HUES64 (cell line): ENCODE data around the gene IMMT.

ENCODE experiments used
- H3K27ac ChIP-seq: 2 replicates; pipeline ENCODE4 v1.7.0; 2013; ENCODE audit warnings: low read depth, low read length, inconsistent platforms
- H3K27me3 ChIP-seq: 2 replicates; pipeline ENCODE4 v1.6.1; 2013; ENCODE audit warnings: mild to moderate bottlenecking, low read length; ENCODE audit not compliant: insufficient read depth
- H3K36me3 ChIP-seq: 2 replicates; pipeline ENCODE4 v1.6.1; 2013; ENCODE audit warnings: mild to moderate bottlenecking, low read length; ENCODE audit not compliant: insufficient read depth
- H3K4me1 ChIP-seq: 2 replicates; pipeline ENCODE4 v1.6.1; 2013; ENCODE audit warnings: mild to moderate bottlenecking, low read length, moderate library complexity; ENCODE audit not compliant: insufficient read depth
- H3K4me3 ChIP-seq: 2 replicates; pipeline ENCODE4 v1.5.1; 2013; ENCODE audit warnings: mild to moderate bottlenecking, low read length, moderate library complexity
- H3K9ac ChIP-seq: 2 replicates; pipeline ENCODE4 v1.6.1; 2013; ENCODE audit warnings: mild to moderate bottlenecking, low read depth, low read length
- H3K9me3 ChIP-seq: 2 replicates; pipeline ENCODE4 v1.6.1; 2013; ENCODE audit warnings: low read depth, low read length; ENCODE audit not compliant: insufficient read depth
- WGBS: fragments of 150-250, 120-280 bp; methylation state at CpG from one replicate; pipeline ENCODE4 v1.1.7; 2013; ENCODE audit warnings: missing lambda C conversion rate; 5-methylcytosine and 5-hydroxymethylcytosine counted together

Gene IMMT

DNA sequence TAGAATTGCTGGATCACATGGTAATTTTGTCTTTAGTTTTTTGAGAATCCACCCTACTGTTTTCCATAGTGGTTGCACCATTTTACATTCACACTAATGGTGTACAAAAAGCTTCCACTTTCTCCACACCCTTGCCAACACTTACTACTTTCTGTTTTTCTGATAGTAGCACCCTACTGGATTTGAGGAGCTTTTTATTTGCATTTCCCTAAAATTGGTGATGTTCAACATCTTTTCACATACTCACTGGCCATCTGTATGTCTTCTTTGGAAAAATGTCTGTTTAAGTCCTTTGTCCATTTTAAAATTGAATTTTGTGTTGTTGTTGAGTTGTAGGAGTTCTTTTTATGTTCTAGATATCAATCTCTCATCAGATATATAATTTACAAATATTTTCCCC lies 93.1 kb downstream of the IMMT start:
- H3K27ac ChIP-seq, result no peak overlapping the region
- peaks cover 6% of the 10 kb centered on the region for H3K4me1 ChIP-seq
- no peak overlapping the region for H3K4me3 ChIP-seq
- H3K27me3 ChIP-seq, result no peaks in the 10 kb centered on the region
- peaks cover 69% of the 10 kb centered on the region for H3K36me3 ChIP-seq
- no peak overlapping the region for H3K9ac ChIP-seq
- no peaks in the 10 kb centered on the region for H3K9me3 ChIP-seq

DNA sequence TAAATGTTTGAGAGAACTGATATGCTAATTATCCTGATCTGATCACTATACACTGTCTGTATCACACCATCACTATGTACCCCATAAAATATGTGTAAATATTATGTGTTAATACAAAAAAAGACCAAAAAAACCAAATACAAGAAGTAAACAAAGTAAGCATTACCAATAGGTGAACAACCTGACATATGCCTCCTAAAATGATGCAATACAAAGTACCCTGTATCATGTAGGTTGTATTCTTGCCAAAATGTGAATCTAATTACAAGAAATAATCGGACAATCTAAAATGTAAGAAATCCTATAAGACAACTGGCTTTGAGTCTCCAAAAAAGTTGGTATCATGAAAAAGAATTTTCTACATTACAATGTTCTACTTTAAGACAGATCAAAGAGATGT lies 97.3 kb downstream of the IMMT start:
- no CpG with 5 or more reads among the region's 1 CpG for WGBS
- Histone ChIP-seq H3K27me3 (no peaks in the 10 kb centered on the region), H3K27ac (no peak overlapping the region), H3K4me3 (no peak overlapping the region), H3K36me3 (peaks cover 95% of the 10 kb centered on the region), H3K9ac (no peak overlapping the region), H3K9me3 (no peaks in the 10 kb centered on the region), H3K4me1 (no peaks in the 10 kb centered on the region)

DNA sequence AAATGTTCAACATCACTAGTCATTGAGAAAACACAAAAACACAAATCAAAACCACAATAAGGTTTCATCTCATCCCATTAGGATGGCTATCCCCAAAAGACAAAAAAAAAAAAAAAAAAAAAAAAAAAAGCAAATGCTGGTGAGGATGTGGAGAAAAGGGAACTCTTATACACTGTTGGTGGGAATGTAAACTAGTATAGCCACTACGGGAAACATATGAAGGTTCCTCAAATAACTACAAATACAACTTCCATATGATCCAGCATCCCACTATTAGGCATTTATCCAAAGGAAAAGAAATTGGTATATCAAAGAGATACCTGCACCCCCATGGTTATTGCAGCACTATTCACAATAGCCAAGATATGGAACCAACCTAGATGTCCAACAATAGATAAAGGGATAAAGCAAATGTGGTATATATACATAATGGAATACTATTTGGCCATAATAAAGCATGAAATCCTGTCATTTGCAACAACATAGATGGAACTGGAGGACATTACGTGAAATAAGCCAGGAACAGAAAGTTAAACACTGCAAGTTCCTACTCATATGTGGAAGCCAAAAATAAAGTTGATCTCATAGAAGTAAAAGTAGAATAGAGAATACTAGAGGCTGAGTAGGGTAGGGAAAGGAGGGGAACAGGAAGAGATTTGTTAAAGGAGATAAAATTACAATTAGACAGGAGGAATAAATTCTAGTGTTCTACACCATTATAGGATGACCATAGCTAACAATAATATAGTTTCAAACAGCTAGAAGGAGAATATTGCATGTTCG lies 98.0 kb downstream of the IMMT start:
- H3K9me3 ChIP-seq, result no peaks in the 10 kb centered on the region
- H3K36me3 ChIP-seq, result peaks cover 93% of the 10 kb centered on the region
- no peak overlapping the region for H3K4me3 ChIP-seq
- no peaks in the 10 kb centered on the region for H3K4me1 ChIP-seq
- H3K9ac ChIP-seq, result no peak overlapping the region
- WGBS, result 94% methylated on average over 1 of the region's 3 CpGs
- H3K27ac ChIP-seq, result no peak overlapping the region
- H3K27me3 ChIP-seq, result no peaks in the 10 kb centered on the region

DNA sequence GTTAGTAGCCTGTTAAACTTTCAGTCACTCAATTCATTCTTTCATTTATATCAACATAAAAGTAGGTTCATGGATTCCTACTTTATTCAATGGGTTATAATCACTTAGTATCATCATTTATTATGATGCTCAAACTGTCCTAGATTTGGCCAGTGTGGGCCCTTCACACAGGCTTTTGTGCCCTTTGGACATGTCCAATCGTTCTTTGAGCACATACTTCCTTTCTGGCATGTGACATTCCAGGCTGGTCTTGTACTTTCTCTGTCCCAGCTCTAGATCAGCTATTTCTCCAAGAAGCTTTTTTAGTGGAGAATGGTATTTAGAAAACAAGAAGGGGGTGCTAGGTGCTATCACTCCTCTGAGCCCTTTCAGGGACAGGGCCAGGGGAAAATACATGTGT lies 101.0 kb downstream of the IMMT start:
- WGBS, result 87% methylated on average over 1 of the region's 1 CpG
- no peak overlapping the region for H3K4me3 ChIP-seq
- H3K27ac ChIP-seq, result no peak overlapping the region
- H3K4me1 ChIP-seq, result no peaks in the 10 kb centered on the region
- peaks cover 89% of the 10 kb centered on the region for H3K36me3 ChIP-seq
- no peaks in the 10 kb centered on the region for H3K27me3 ChIP-seq
- H3K9ac ChIP-seq, result no peak overlapping the region
- H3K9me3 ChIP-seq, result no peaks in the 10 kb centered on the region
